Head of caudate nucleus (tissue), 42 donors: ENCODE measurements around the gene FGGY.
"Not testable (repeated sequence)": the region's sequence is repeated elsewhere in the genome, so short reads cannot be mapped to it uniquely, and the experiment has no call there.

Experiments
- DNase-seq, 42 donors: peaks; one replicate each; pipeline versions ENCODE4 v3.0.0 to v3.0.0-alpha.2; 2020 to 2021; ENCODE audit warnings: mixed read lengths in 7 of 42
- intact Hi-C: fragments of 100-400 bp; cut with DNase I; formaldehyde crosslinking; loops from one replicate; pipeline ENCODE4 v1.15.0; 2022

Gene FGGY

GRCh38 chr1:59514061-59514909, 217.4 kb downstream of the FGGY start:
- intact Hi-C loops = no loop called here
- DNase-seq = no peak

- intact Hi-C loops = no loop called here
- no peak for DNase-seq
These were observed 220.0 kb downstream of the FGGY start for GRCh38 chr1:59516881-59517280.

- no peak for DNase-seq
- intact Hi-C loops = no loop called here
These were observed 223.3 kb downstream of the FGGY start for GRCh38 chr1:59520194-59520593.

GRCh38 chr1:59520827-59521418, 224.0 kb downstream of the FGGY start:
- no peak for DNase-seq
- intact Hi-C loops = no loop called here

GRCh38 chr1:59521456-59521855, 224.6 kb downstream of the FGGY start:
- no peak for DNase-seq
- intact Hi-C loops = no loop called here

GRCh38 chr1:59522925-59523505, 226.1 kb downstream of the FGGY start:
- intact Hi-C loops = no loop called here
- DNase-seq = no peak

GRCh38 chr1:59523745-59524450, 227.0 kb downstream of the FGGY start:
- no peak for DNase-seq
- intact Hi-C loops = no loop called here

- DNase-seq = no peak
- intact Hi-C loops = no loop called here
These were observed 229.3 kb downstream of the FGGY start for GRCh38 chr1:59526240-59526639.

GRCh38 chr1:59528471-59528870, 231.6 kb downstream of the FGGY start:
- intact Hi-C loops = no loop called here
- no peak for DNase-seq

- intact Hi-C loops = no loop called here
- no peak for DNase-seq
These were observed 232.0 kb downstream of the FGGY start for GRCh38 chr1:59528900-59529299.

GRCh38 chr1:59530119-59530518, 233.2 kb downstream of the FGGY start:
- DNase-seq = no peak
- intact Hi-C loops = no loop called here

- intact Hi-C loops = no loop called here
- DNase-seq = no peak
These were observed 235.2 kb downstream of the FGGY start for GRCh38 chr1:59532102-59532501.

GRCh38 chr1:59538476-59538875, 241.6 kb downstream of the FGGY start:
- DNase-seq, intact Hi-C loops: not testable (repeated sequence)

- DNase-seq = no peak
- intact Hi-C loops = no loop called here
These were observed 243.2 kb downstream of the FGGY start for GRCh38 chr1:59539961-59540681.

- DNase-seq = no peak
- intact Hi-C loops = no loop called here
These were observed 244.3 kb downstream of the FGGY start for GRCh38 chr1:59541161-59541560.

GRCh38 chr1:59541891-59542290, 245.0 kb downstream of the FGGY start:
- intact Hi-C loops = no loop called here
- DNase-seq = no peak

- DNase-seq = no peak
- intact Hi-C loops = no loop called here
These were observed 246.3 kb downstream of the FGGY start for GRCh38 chr1:59543211-59543668.

GRCh38 chr1:59544615-59545293, 247.9 kb downstream of the FGGY start:
- intact Hi-C loops = no loop called here
- no peak for DNase-seq

- intact Hi-C loops = no loop called here
These were observed 248.9 kb downstream of the FGGY start for GRCh38 chr1:59545830-59546229.

More at GRCh38 chr1:59545830-59546229, 248.9 kb downstream of the FGGY start:
- no peak for DNase-seq
